ENCODE data around the gene ATP5F1B. TPM values are rescaled to one million over a fixed set of nuclear protein-coding genes. Genes with fewer than 3 reads are reported as not detected.

ATP5F1B gene
- total RNA-seq, 4 donors from 2014 or later, result 315 to 472 (median 432) TPM

DNA sequence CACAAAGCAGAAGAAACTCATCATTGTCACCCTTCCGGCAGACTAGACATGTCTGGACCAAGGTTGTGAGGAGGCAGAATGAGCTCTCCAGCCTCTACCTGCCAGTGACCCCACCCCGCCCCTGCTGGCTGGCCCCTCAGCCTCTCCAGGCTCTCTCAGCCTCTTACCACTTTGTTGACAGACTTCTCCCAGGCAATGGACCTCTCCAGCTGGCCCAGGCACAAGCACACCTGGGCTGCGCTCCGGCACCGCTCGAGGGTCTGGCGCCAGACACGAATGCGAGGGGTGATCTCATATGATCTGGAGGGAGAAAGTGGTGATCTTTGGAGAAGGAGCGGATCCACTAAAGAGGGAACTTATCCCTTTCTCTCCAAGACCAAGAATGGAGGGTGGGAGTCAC is 46.0 kb downstream of the ATP5F1B start:
- Histone ChIP-seq H3K36me3 (peaks cover 9 to 100% of the 10 kb centered on the region in 2 donors), H3K4me3 (no peak overlapping the region), H3K4me1 (peaks cover 0 to 11% (median 0%) of the 10 kb centered on the region in 3 donors), H3K27me3 (no peaks in the 10 kb centered on the region), H3K27ac (no peak overlapping the region), H3K9me3 (no peaks in the 10 kb centered on the region)
- TF ChIP-seq, protein P1, sequence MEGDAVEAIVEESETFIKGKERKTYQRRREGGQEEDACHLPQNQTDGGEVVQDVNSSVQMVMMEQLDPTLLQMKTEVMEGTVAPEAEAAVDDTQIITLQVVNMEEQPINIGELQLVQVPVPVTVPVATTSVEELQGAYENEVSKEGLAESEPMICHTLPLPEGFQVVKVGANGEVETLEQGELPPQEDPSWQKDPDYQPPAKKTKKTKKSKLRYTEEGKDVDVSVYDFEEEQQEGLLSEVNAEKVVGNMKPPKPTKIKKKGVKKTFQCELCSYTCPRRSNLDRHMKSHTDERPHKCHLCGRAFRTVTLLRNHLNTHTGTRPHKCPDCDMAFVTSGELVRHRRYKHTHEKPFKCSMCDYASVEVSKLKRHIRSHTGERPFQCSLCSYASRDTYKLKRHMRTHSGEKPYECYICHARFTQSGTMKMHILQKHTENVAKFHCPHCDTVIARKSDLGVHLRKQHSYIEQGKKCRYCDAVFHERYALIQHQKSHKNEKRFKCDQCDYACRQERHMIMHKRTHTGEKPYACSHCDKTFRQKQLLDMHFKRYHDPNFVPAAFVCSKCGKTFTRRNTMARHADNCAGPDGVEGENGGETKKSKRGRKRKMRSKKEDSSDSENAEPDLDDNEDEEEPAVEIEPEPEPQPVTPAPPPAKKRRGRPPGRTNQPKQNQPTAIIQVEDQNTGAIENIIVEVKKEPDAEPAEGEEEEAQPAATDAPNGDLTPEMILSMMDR (IDR thresholded peaks at IDR 0.05), result no peak
- TF ChIP-seq POLR2A (IDR thresholded peaks at IDR 0.05) (no peak), EP300 (IDR thresholded peaks at IDR 0.05) (no peak), POLR2AphosphoS5 (IDR thresholded peaks at IDR 0.05) (no peak)
- no peak for ATAC-seq
- WGBS, 2 donors (ENCODE audit: low coverage in 1 of 2), result 60 to 88% methylated on average over 1 of the region's 10 CpGs

DNA sequence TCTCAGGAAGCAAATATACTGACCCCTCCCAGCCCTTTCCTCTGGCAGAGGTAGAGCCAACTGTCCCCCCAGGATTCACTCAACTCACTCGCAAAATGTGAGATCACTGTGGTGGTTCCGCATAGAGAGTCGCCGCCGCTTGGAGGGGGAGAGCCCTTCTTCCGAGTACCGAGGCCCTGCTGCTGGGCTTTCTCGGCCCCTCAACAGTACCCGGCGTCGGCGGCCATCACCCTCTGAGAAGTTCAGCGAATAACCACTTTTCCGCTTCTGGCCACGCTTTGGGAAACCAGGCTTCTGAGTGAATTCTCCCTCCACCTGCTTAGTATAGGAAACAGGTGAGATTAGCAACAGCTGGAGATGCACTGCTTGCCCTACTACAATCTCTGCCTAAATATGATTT is 46.7 kb downstream of the ATP5F1B start:
- TF ChIP-seq, protein P1 (IDR thresholded peaks at IDR 0.05), result no peak
- TF ChIP-seq POLR2A (IDR thresholded peaks at IDR 0.05) (no peak), POLR2AphosphoS5 (IDR thresholded peaks at IDR 0.05) (no peak), EP300 (IDR thresholded peaks at IDR 0.05) (no peak)
- H3K4me1 ChIP-seq, result peaks cover 0 to 19% (median 0%) of the 10 kb centered on the region in 3 donors
- H3K27me3 ChIP-seq, result no peaks in the 10 kb centered on the region
- H3K27ac ChIP-seq, result no peak overlapping the region
- H3K9me3 ChIP-seq, result no peaks in the 10 kb centered on the region
- H3K36me3 ChIP-seq, result peaks cover 5 to 94% of the 10 kb centered on the region in 2 donors
- 93% methylated on average over 11 of the region's 15 CpGs; no CpG with 5 or more reads in 1 of the 2 donors for WGBS, 2 donors (ENCODE audit: low coverage in 1 of 2)
- H3K4me3 ChIP-seq, result no peak overlapping the region
- no peak for ATAC-seq

DNA sequence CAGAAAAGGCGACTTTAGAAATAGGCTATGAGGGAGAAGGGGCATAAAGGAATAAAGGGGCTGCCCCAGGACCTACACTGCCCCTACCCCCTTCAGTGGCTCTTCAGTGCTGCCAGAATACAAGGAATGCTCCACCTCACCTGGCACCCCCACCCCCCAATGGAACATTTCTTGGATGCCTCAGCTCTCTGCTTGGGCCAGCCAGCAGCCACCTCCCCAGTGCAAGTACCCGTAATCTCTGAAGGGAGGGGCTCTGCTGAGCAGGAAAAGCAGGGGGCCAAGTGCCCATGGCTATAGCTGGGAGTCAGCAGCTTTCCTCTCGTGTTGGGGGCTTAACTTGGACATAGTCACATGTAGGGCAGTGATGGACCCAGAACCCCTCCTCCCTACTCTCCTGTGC is 49.0 kb downstream of the ATP5F1B start:
- Histone ChIP-seq H3K27me3 (no peaks in the 10 kb centered on the region), H3K36me3 (peaks cover 5 to 75% of the 10 kb centered on the region in 2 donors), H3K27ac (peak overlapping the region in 3 of 4 donors; percentile 34 to 68 (median 67)), H3K4me3 (no peak overlapping the region), H3K9me3 (no peaks in the 10 kb centered on the region), H3K4me1 (peaks cover 0 to 28% (median 0%) of the 10 kb centered on the region in 3 donors)
- TF ChIP-seq POLR2AphosphoS5 (IDR thresholded peaks at IDR 0.05) (no peak), EP300 (IDR thresholded peaks at IDR 0.05) (no peak), POLR2A (IDR thresholded peaks at IDR 0.05) (no peak)
- TF ChIP-seq, protein P1 (IDR thresholded peaks at IDR 0.05), result no peak
- WGBS, 2 donors (ENCODE audit: low coverage in 1 of 2), result 88 to 93% methylated on average over 1 of the region's 3 CpGs
- ATAC-seq, result no peak

DNA sequence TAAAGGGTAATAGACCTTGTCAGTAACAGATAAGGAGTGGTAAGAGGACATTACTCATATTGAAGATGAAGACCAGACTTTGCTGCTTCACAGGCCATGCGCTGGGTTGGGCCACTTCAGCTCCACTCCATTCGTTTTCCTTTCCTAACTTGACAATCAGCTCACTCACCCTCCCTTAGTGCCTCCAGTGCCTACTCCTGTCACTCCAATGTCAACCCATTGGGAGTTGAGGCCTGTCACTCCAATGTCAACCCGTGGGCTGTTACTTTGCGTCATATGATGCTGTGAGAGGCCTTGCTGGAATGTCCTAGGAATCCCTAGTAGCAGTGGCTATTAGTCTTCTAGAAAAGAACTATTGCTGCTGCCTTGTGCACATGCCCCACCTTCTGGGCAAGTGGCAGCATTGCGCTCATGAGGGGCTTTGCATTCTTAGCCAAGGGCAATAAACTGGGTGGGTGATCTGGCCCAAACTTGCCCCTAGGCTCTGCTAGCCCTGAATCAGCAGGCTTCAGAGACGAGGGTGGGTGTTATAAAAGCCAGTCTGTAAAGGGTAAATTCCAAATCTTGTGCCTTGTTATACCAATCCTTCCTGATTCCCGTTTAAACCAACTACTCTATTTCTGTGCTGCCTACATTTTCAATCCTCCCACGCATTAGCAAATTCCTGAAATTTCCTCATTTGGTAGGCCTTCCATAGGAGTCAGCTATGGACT is 51.7 kb downstream of the ATP5F1B start:
- Histone ChIP-seq H3K27me3 (no peaks in the 10 kb centered on the region), H3K4me3 (no peak overlapping the region), H3K4me1 (peaks cover 0 to 44% (median 0%) of the 10 kb centered on the region in 3 donors), H3K36me3 (peaks cover 0 to 68% of the 10 kb centered on the region in 2 donors), H3K9me3 (no peaks in the 10 kb centered on the region), H3K27ac (peak overlapping the region in 3 of 4 donors; percentile 65 to 70 (median 67))
- 20 to 37% methylated on average over 6 to 8 of the region's 8 CpGs for WGBS, 2 donors (ENCODE audit: low coverage in 1 of 2)
- no peak for TF ChIP-seq EP300 (IDR thresholded peaks at IDR 0.05)
- TF ChIP-seq POLR2AphosphoS5 (IDR thresholded peaks at IDR 0.05), result no peak
- TF ChIP-seq, protein P1 (IDR thresholded peaks at IDR 0.05), result peak; percentile 69 to 83 (median 70)
- TF ChIP-seq POLR2A (IDR thresholded peaks at IDR 0.05), result no peak
- peak; percentile 68 for ATAC-seq

DNA sequence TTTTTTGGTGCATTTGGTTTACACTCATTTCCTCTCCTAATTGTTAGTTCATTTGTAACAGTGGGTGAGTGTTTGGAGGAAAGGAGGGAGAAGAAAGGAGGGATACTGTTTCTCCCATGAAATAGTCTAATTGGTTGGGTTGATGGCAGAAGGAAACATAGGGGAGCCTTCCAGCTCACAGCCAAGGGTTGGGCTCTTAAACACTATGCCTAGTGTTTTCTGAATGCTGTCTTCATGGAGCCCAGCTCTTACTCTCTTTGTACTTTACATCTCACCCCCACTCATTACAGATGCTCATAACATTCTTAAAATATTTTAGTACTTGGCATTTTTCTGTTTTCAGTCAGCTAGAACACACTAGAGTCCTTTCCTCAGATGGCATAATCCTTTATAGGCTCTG is 53.8 kb downstream of the ATP5F1B start:
- Histone ChIP-seq H3K27me3 (no peaks in the 10 kb centered on the region), H3K4me1 (peaks cover 0 to 41% (median 0%) of the 10 kb centered on the region in 3 donors), H3K9me3 (no peaks in the 10 kb centered on the region), H3K4me3 (no peak overlapping the region), H3K36me3 (peaks cover 0 to 68% of the 10 kb centered on the region in 2 donors), H3K27ac (peak overlapping the region in 3 of 4 donors; percentile 44 to 70 (median 67))
- TF ChIP-seq POLR2AphosphoS5 (IDR thresholded peaks at IDR 0.05), result no peak
- peak; percentile 30 for ATAC-seq

All from gastroesophageal sphincter (tissue), 4 donors.